ENCODE data around the gene TMEM242. TPM values are rescaled to one million over a fixed set of nuclear protein-coding genes. Genes with fewer than 3 reads are reported as not detected.

TMEM242 gene
- total and polyA plus RNA-seq, 8 donors = 10.9 to 15.2 (median 12.8) TPM

DNA sequence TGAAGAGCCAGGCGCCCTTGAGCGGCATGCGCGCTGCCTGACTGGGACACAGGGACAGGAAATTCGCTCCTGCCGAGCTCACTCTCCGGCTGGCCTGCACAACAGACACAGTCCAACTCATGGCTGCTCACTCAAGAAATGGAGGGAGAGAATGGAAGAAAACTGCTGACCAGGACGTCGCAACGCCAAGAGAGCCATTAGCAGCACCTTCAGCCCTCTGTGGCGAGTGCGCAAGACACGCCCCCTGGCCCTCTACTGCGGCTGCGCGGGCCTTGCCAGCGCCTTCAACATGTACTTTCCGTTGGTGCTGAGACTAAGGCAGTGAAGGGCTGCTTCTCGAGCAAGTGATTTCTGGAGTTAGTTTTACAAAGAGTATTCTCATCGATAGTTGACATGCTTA, 23.3 kb downstream of the TMEM242 start:
- intact Hi-C loops (cut with DNase I) = no loop called here
- Histone ChIP-seq H3K36me3 (no peaks in the 10 kb centered on the region), H3K4me3 (no peak overlapping the region), H3K27me3 (no peaks in the 10 kb centered on the region), H3K27ac (no peak overlapping the region), H3K9me3 (no peaks in the 10 kb centered on the region), H3K4me1 (peaks cover 0 to 14% of the 10 kb centered on the region in 2 donors)
- ATAC-seq = no peak
- TF ChIP-seq, protein P1, sequence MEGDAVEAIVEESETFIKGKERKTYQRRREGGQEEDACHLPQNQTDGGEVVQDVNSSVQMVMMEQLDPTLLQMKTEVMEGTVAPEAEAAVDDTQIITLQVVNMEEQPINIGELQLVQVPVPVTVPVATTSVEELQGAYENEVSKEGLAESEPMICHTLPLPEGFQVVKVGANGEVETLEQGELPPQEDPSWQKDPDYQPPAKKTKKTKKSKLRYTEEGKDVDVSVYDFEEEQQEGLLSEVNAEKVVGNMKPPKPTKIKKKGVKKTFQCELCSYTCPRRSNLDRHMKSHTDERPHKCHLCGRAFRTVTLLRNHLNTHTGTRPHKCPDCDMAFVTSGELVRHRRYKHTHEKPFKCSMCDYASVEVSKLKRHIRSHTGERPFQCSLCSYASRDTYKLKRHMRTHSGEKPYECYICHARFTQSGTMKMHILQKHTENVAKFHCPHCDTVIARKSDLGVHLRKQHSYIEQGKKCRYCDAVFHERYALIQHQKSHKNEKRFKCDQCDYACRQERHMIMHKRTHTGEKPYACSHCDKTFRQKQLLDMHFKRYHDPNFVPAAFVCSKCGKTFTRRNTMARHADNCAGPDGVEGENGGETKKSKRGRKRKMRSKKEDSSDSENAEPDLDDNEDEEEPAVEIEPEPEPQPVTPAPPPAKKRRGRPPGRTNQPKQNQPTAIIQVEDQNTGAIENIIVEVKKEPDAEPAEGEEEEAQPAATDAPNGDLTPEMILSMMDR (IDR thresholded peaks at IDR 0.05) = no peak
- DNase-seq = no peak

- H3K4me3 ChIP-seq = no peak overlapping the region
- ATAC-seq = no peak
- TF ChIP-seq, protein P1 (IDR thresholded peaks at IDR 0.05) = no peak
These were observed 25.0 kb downstream of the TMEM242 start for GRCh38 chr6:157298216-157298724.

DNA sequence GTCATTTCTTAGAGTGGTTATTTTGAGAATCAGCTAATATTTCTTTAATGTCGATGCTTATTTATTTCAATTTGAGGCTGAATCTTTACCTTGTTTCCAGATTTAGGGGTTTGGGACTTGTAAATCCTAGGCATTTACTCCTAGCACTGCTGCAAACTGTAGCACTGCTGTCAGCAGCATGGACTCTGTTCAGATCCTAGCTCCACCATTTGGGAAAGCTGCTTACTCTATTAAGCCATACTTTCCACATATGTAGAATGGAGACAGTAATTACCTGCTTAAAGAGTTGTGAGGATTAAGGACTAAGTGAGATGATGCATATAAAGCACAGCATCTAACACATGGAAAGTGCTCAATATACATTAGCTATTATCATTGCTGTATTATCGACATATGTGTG, 28.7 kb downstream of the TMEM242 start:
- TF ChIP-seq, protein P1 (IDR thresholded peaks at IDR 0.05) = no peak
- H3K27me3 ChIP-seq = no peaks in the 10 kb centered on the region
- no peak overlapping the region for H3K4me3 ChIP-seq
- intact Hi-C loops (cut with DNase I) = no loop called here
- no peak overlapping the region for H3K27ac ChIP-seq
- H3K36me3 ChIP-seq = peaks cover 0 to 22% of the 10 kb centered on the region in 2 donors
- H3K4me1 ChIP-seq = no peaks in the 10 kb centered on the region
- DNase-seq (no peak), ATAC-seq (no peak)
- no peaks in the 10 kb centered on the region for H3K9me3 ChIP-seq

More at GRCh38 chr6:157298216-157298724, 25.0 kb downstream of the TMEM242 start:
- Histone ChIP-seq H3K4me1 (no peaks in the 10 kb centered on the region), H3K27ac (no peak overlapping the region), H3K36me3 (no peaks in the 10 kb centered on the region), H3K9me3 (no peaks in the 10 kb centered on the region), H3K27me3 (no peaks in the 10 kb centered on the region)
- DNase-seq = no peak
- intact Hi-C loops (cut with DNase I) = no loop called here

- TF ChIP-seq, protein P1 (IDR thresholded peaks at IDR 0.05) = no peak
- ATAC-seq = no peak
- intact Hi-C loops (cut with DNase I) = no loop called here
These were observed 29.5 kb downstream of the TMEM242 start for GRCh38 chr6:157293780-157294179.

DNA sequence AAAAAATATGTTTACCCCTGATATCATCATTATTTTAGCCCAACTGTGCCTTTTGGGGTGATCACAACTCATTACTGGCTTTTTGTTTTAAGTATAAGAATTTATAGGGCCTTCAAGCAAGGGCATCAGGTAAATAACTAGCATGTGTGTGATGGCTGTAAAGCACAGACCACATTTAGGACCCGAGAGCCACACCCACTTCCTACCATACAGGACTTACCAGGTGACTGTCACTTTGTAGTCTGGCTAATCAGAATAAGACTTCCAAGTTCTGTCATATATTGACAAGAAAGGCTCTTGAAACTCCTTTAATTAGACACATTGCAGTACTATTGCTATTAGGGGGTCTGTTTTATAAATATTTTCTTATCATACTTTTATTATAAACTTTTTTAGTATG, 31.1 kb downstream of the TMEM242 start:
- no peaks in the 10 kb centered on the region for H3K9me3 ChIP-seq
- no peaks in the 10 kb centered on the region for H3K4me1 ChIP-seq
- intact Hi-C loops (cut with DNase I) = no loop called here
- TF ChIP-seq, protein P1 (IDR thresholded peaks at IDR 0.05) = no peak
- no peak overlapping the region for H3K4me3 ChIP-seq
- peaks cover 0 to 32% of the 10 kb centered on the region in 2 donors for H3K36me3 ChIP-seq
- no peak for DNase-seq
- no peak overlapping the region for H3K27ac ChIP-seq
- no peak for ATAC-seq
- H3K27me3 ChIP-seq = no peaks in the 10 kb centered on the region

More at GRCh38 chr6:157293780-157294179, 29.5 kb downstream of the TMEM242 start:
- H3K27me3 ChIP-seq = no peaks in the 10 kb centered on the region
- H3K4me1 ChIP-seq = no peaks in the 10 kb centered on the region
- H3K4me3 ChIP-seq = no peak overlapping the region
- DNase-seq = no peak
- H3K36me3 ChIP-seq = peaks cover 0 to 23% of the 10 kb centered on the region in 2 donors
- no peak overlapping the region for H3K27ac ChIP-seq
- H3K9me3 ChIP-seq = no peaks in the 10 kb centered on the region
